H9 (cell line): Measurements from ENCODE around the gene MMP15. TPM values are rescaled to one million over a fixed set of nuclear protein-coding genes. Genes with fewer than 3 reads are reported as not detected.
A peak's percentile ranks its signal among the peaks of the same experiment; 100 is the strongest.

ENCODE experiments used
- DNase-seq: peaks from one replicate; pipeline ENCODE4 v3.0.0-alpha.2; 2017
- H2AFZ ChIP-seq: one replicate; pipeline ENCODE4 v1.6.1; 2013; ENCODE audit warnings: mild to moderate bottlenecking, low read length, control low read depth, moderate library complexity
- H2AK5ac ChIP-seq: 2 replicates; pipeline ENCODE4 v1.6.1; 2013; ENCODE audit warnings: low read length, control low read depth, mixed read lengths; ENCODE audit not compliant: insufficient read length
- H2BK120ac ChIP-seq: one replicate; pipeline ENCODE4 v1.6.1; 2013; ENCODE audit warnings: low read depth, mild to moderate bottlenecking, low read length, control low read depth, inconsistent platforms; ENCODE audit not compliant: poor library complexity, severe bottlenecking
- H2BK12ac ChIP-seq: 2 replicates; pipeline ENCODE4 v1.6.1; 2013; ENCODE audit warnings: low read length, control low read depth, mixed read lengths, low read depth; ENCODE audit not compliant: insufficient read length
- H2BK15ac ChIP-seq: 2 replicates; pipeline ENCODE4 v1.6.1; 2013; ENCODE audit warnings: low read depth, low read length, control low read depth
- H2BK20ac ChIP-seq: one replicate; pipeline ENCODE4 v1.6.1; 2013; ENCODE audit warnings: low read depth, mild to moderate bottlenecking, low read length, control low read depth, inconsistent platforms; ENCODE audit not compliant: poor library complexity, severe bottlenecking
- H2BK5ac ChIP-seq: 2 replicates; pipeline ENCODE4 v1.6.1; 2013; ENCODE audit warnings: low read length, control low read depth, mixed read lengths; ENCODE audit not compliant: insufficient read length
- H3K14ac ChIP-seq: 2 replicates; pipeline ENCODE4 v1.6.1; 2013; ENCODE audit warnings: low read length, control low read depth; ENCODE audit not compliant: insufficient read depth
- H3K18ac ChIP-seq: 2 replicates; pipeline ENCODE4 v1.6.1; 2013; ENCODE audit warnings: low read depth, mild to moderate bottlenecking, mixed read lengths, low read length, control low read depth; ENCODE audit not compliant: insufficient read length
- H3K23ac ChIP-seq: 2 replicates; pipeline ENCODE4 v1.6.1; 2013; ENCODE audit warnings: low read length, control low read depth, mixed read lengths, low read depth; ENCODE audit not compliant: insufficient read length
- H3K23me2 ChIP-seq: 2 replicates; pipeline ENCODE4 v1.6.1; 2013; ENCODE audit warnings: low read depth, mild to moderate bottlenecking, mixed read lengths, low read length, control low read depth; ENCODE audit not compliant: insufficient read length, poor library complexity, severe bottlenecking
- H3K27ac ChIP-seq: 2 replicates; pipeline ENCODE4 v1.5.1; 2013; ENCODE audit warnings: low read length, control low read depth, mixed read lengths, low read depth; ENCODE audit not compliant: insufficient read length
- H3K27me3 ChIP-seq: 2 replicates; pipeline ENCODE4 v1.6.1; 2013; ENCODE audit warnings: low read length, control low read depth, inconsistent platforms; ENCODE audit not compliant: insufficient read depth
- H3K4ac ChIP-seq: 2 replicates; pipeline ENCODE4 v1.6.1; 2013; ENCODE audit warnings: low read depth, mild to moderate bottlenecking, control low read depth, inconsistent platforms, low read length, moderate library complexity
- H3K4me1 ChIP-seq: 2 replicates; pipeline ENCODE4 v1.6.1; 2013; ENCODE audit warnings: low read length, control low read depth, inconsistent platforms; ENCODE audit not compliant: insufficient read depth
- H3K4me2 ChIP-seq: 2 replicates; pipeline ENCODE4 v1.6.1; 2013; ENCODE audit warnings: low read length, control low read depth, mixed read lengths; ENCODE audit not compliant: insufficient read length, insufficient read depth
- H3K56ac ChIP-seq: 2 replicates; pipeline ENCODE4 v1.6.1; 2013; ENCODE audit warnings: low read depth, mild to moderate bottlenecking, mixed read lengths, low read length, control low read depth; ENCODE audit not compliant: insufficient read length
- H3K79me1 ChIP-seq: 2 replicates; pipeline ENCODE4 v1.6.1; 2013; ENCODE audit warnings: low read depth, mild to moderate bottlenecking, moderate library complexity, low read length, control low read depth, inconsistent platforms; ENCODE audit not compliant: insufficient read depth, poor library complexity, severe bottlenecking
- H3K79me2 ChIP-seq: 2 replicates; pipeline ENCODE4 v1.6.1; 2013; ENCODE audit warnings: low read length, control low read depth, inconsistent platforms; ENCODE audit not compliant: insufficient read depth
- H3K9ac ChIP-seq: 2 replicates; pipeline ENCODE4 v1.6.1; 2013; ENCODE audit warnings: low read length, control low read depth, mixed read lengths; ENCODE audit not compliant: insufficient read length; ENCODE audit errors: extremely low read depth
- H3K9me3 ChIP-seq: one replicate; pipeline ENCODE4 v1.6.1; 2013; ENCODE audit warnings: low read depth, low read length, inconsistent platforms; ENCODE audit not compliant: control insufficient read depth
- H3T11ph ChIP-seq: one replicate; pipeline ENCODE4 v1.6.1; 2013; ENCODE audit warnings: mild to moderate bottlenecking, low read length, control low read depth, inconsistent platforms
- H4K20me1 ChIP-seq: one replicate; pipeline ENCODE4 v1.6.1; 2013; ENCODE audit not compliant: control insufficient read depth, insufficient read length, insufficient read depth
- H4K5ac ChIP-seq: 2 replicates; pipeline ENCODE4 v1.6.1; 2013; ENCODE audit warnings: low read depth, mild to moderate bottlenecking, mixed read lengths, low read length, control low read depth; ENCODE audit not compliant: insufficient read length
- H4K8ac ChIP-seq: replicated peaks from 2 replicates; pipeline ENCODE4 v1.6.1; 2013; ENCODE audit warnings: low read length, control low read depth, mixed read lengths, low read depth; ENCODE audit not compliant: insufficient read length
- H4K91ac ChIP-seq: 2 replicates; pipeline ENCODE4 v1.6.1; 2013; ENCODE audit warnings: low read depth, mild to moderate bottlenecking, moderate library complexity, mixed read lengths, low read length, control low read depth; ENCODE audit not compliant: insufficient read length
- H3K27ac Mint-ChIP-seq, 3 experiments: 2 replicates in 2 of 3; 3 replicates in 1 of 3; pipeline ENCODE4 v1.8.0; 2020 to 2021; ENCODE audit warnings: mixed read lengths in 3 of 3, mild to moderate bottlenecking in 1 of 3, moderate library complexity in 1 of 3
- H3K27me3 Mint-ChIP-seq: 2 replicates; pipeline ENCODE4 v1.8.0; 2021; ENCODE audit warnings: low read depth, mild to moderate bottlenecking, moderate library complexity, mixed read lengths
- H3K36me3 Mint-ChIP-seq, 3 experiments: 2 replicates in 2 of 3; 3 replicates in 1 of 3; pipeline ENCODE4 v1.8.0; 2020 to 2021; ENCODE audit warnings: low read depth in 3 of 3, mixed read lengths in 3 of 3; ENCODE audit not compliant: insufficient read depth in 1 of 3
- H3K4me1 Mint-ChIP-seq, 2 experiments: 2 replicates each; pipeline ENCODE4 v1.8.0; 2020; ENCODE audit warnings: mixed read lengths in 2 of 2
- H3K4me3 Mint-ChIP-seq, 2 experiments: 2 replicates in 1 of 2; 3 replicates in 1 of 2; pipeline ENCODE4 v1.8.0; 2020 to 2021; ENCODE audit warnings: mild to moderate bottlenecking in 2 of 2, mixed read lengths in 2 of 2, moderate library complexity in 1 of 2
- H3K9me3 Mint-ChIP-seq, 2 experiments: 2 replicates in 1 of 2; 3 replicates in 1 of 2; pipeline ENCODE4 v1.8.0; 2020; ENCODE audit warnings: mild to moderate bottlenecking in 2 of 2, mixed read lengths in 2 of 2, moderate library complexity in 1 of 2
- CTCF ChIP-seq: fragments of 200-600 bp; sonication (generic); conservative IDR thresholded peaks from 3 replicates; pipeline ENCODE4 v1.8.0; 2021; ENCODE audit warnings: antibody characterized with exemption, mild to moderate bottlenecking
- WGBS: extraction: QIAGEN DNeasy Blood & Tissue Kit; methylation state at CpG from one replicate; pipeline ENCODE4 v1.1.7; 2013; ENCODE audit warnings: missing lambda C conversion rate, low lambda C conversion rate, mixed read lengths; ENCODE audit not compliant: insufficient read length; ENCODE audit errors: extremely low coverage; 5-methylcytosine and 5-hydroxymethylcytosine counted together
- total RNA-seq: library from RNA; stranded (reverse); gene quantifications from 2 replicates; pipeline ENCODE4 v1.2.1, GENCODE V29; 2021

MMP15 gene
- total RNA-seq, 1 experiment from 2014 or later = 32.9 TPM

GRCh38 chr16:58057121-58057520, 31.6 kb downstream of the MMP15 start:
- H2BK15ac ChIP-seq = no peak overlapping the region
- H3K79me1 ChIP-seq = no peaks in the 10 kb centered on the region
- Mint-ChIP-seq H3K4me1 (peaks cover 3 to 8% of the 10 kb centered on the region in 2 experiments; a peak in 3 of 4 replicates), H3K4me3 (no peak overlapping the region; a peak in 1 of 5 replicates), H3K36me3 (no peaks in the 10 kb centered on the region), H3K9me3 (no peaks in the 10 kb centered on the region; a peak in 2 of 5 replicates), H3K27ac (peak overlapping the region in 1 of 3 experiments; percentile 90; a peak in 1 of 7 replicates), H3K27me3 (peaks cover 9% of the 10 kb centered on the region)
- no peak overlapping the region for H2BK20ac ChIP-seq
- H3K4me2 ChIP-seq = no peak overlapping the region
- no peak overlapping the region for H2AFZ ChIP-seq
- no peak for DNase-seq
- H4K8ac ChIP-seq = no peak overlapping the region
- no peak overlapping the region for H4K5ac ChIP-seq
- no peaks in the 10 kb centered on the region for H3K79me2 ChIP-seq
- WGBS = no CpG with 5 or more reads among the region's 5 CpGs
- H3K9me3 ChIP-seq = no peaks in the 10 kb centered on the region
- H3K4ac ChIP-seq = no peak overlapping the region
- H3T11ph ChIP-seq = no peak overlapping the region
- H2AK5ac ChIP-seq = no peak overlapping the region
- no peak overlapping the region for H2BK120ac ChIP-seq
- no peaks in the 10 kb centered on the region for H3K23me2 ChIP-seq
- H3K23ac ChIP-seq = no peak overlapping the region
- H3K4me1 ChIP-seq = no peaks in the 10 kb centered on the region
- H4K20me1 ChIP-seq = no peaks in the 10 kb centered on the region
- no peaks in the 10 kb centered on the region for H3K27me3 ChIP-seq
- no peak overlapping the region for H3K18ac ChIP-seq
- H3K14ac ChIP-seq = no peak overlapping the region
- H3K27ac ChIP-seq = no peak overlapping the region
- TF ChIP-seq CTCF = no peak
- H3K56ac ChIP-seq = no peak overlapping the region
- H2BK5ac ChIP-seq = no peak overlapping the region
- no peak overlapping the region for H2BK12ac ChIP-seq
- no peak overlapping the region for H4K91ac ChIP-seq
- H3K9ac ChIP-seq = no peak overlapping the region
